BLaER1 treated with 17β-estradiol and CSF1 and Interleukin-3, amounts not matched to agents 10 nM and 100 nM (cell line): ENCODE data around the gene NUAK2.
A peak's percentile ranks its signal among the peaks of the same experiment; 100 is the strongest.
"Not testable (repeated sequence)": the region's sequence is repeated elsewhere in the genome, so short reads cannot be mapped to it uniquely, and the experiment has no call there.

Experiments
- H3K27ac ChIP-seq, 11 experiments: shearing (Covaris generic); formaldehyde crosslinking; 2 replicates each; pipeline ENCODE4 v1.8.1; 2022
- H3K27me3 ChIP-seq, 11 experiments: shearing (Covaris generic); formaldehyde crosslinking; 2 replicates each; pipeline ENCODE4 v1.8.1; 2022
- H3K36me3 ChIP-seq, 11 experiments: shearing (Covaris generic); formaldehyde crosslinking; 2 replicates each; pipeline ENCODE4 v1.8.1; 2022
- H3K4me1 ChIP-seq, 10 experiments: shearing (Covaris generic); formaldehyde crosslinking; 2 replicates each; pipeline ENCODE4 v1.8.1; 2022
- H3K4me2 ChIP-seq, 11 experiments: shearing (Covaris generic); formaldehyde crosslinking; 2 replicates each; pipeline ENCODE4 v1.8.1; 2022
- H3K4me3 ChIP-seq, 10 experiments: shearing (Covaris generic); formaldehyde crosslinking; 2 replicates each; pipeline ENCODE4 v1.8.1; 2022
- H3K9ac ChIP-seq, 11 experiments: shearing (Covaris generic); formaldehyde crosslinking; 2 replicates each; pipeline ENCODE4 v1.8.1; 2022
- H3K9me3 ChIP-seq, 11 experiments: shearing (Covaris generic); formaldehyde crosslinking; replicated peaks in 1 of 11; 2 replicates each; pipeline ENCODE4 v1.8.1; 2022
- H4K20me1 ChIP-seq, 11 experiments: shearing (Covaris generic); formaldehyde crosslinking; 2 replicates each; pipeline ENCODE4 v1.8.1; 2022
- Cebpa-rat ChIP-seq, 11 experiments: shearing (Covaris generic); IDR thresholded peaks; 2 replicates each; pipeline ENCODE4 v1.8.1; 2022

Gene NUAK2

GRCh38 chr1:205300149-205300548 is 21.4 kb downstream of the NUAK2 start:
- Histone ChIP-seq H3K27me3 (peaks cover 0 to 11% (median 6%) of the 10 kb centered on the region in 11 experiments; a peak in 9 of 22 replicates), H3K36me3 (peaks cover 0 to 20% (median 0%) of the 10 kb centered on the region in 11 experiments; a peak in 3 of 22 replicates), H3K27ac (no peak overlapping the region), H3K4me3 (no peak overlapping the region), H3K9me3 (no peaks in the 10 kb centered on the region), H4K20me1 (peaks cover 0 to 15% (median 0%) of the 10 kb centered on the region in 11 experiments; a peak in 3 of 22 replicates), H3K4me1 (peaks cover 16 to 43% (median 27%) of the 10 kb centered on the region in 10 experiments), H3K4me2 (peak overlapping the region in 2 of 11 experiments; percentile 11 to 26; a peak in 1 of 22 replicates), H3K9ac (no peak overlapping the region)
- no peak for TF ChIP-seq Cebpa-rat (IDR thresholded peaks at IDR 0.05)

DNA sequence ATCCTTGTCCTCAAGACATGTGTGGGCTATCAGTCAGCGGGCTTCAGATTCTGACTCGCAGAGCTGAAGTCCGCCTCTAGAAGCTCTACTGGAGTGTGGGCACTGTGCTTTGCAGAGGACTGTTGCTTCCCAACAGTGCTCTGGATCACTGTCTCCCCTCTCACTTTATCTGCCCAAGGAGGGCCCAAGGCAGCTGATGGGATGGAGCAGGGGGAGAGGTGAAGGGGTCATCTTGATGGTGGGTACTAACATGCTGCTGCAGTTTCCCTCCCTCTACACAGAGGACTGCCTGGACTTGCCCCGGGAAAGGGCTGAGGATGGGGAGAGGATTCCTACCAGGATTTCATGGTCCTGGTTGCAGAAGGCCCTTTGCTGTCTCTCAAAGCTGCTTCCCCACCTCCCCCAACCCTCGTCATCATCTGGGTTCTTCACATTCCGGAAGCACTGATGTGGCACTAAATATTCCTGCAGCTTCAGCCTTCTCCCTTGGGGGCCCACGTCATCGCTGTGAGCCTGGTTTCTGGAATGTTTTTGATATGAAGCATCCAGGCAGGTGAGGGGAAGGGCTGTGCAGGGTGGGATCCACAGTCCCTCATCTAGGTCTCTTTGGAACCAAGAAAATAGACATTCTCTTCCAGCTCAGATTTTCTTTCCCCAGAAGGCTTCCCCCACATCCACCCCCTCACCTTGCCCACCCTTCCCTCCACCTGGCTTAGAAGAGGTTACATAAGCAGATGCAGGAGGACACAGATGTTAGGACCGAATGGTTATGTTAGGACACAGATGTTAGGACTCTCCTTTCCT is 23.2 kb downstream of the NUAK2 start:
- H3K27ac ChIP-seq = no peak overlapping the region
- peaks cover 16 to 39% (median 24%) of the 10 kb centered on the region in 10 experiments for H3K4me1 ChIP-seq
- TF ChIP-seq Cebpa-rat (IDR thresholded peaks at IDR 0.05) = no peak
- peaks cover 0 to 14% (median 0%) of the 10 kb centered on the region in 11 experiments; a peak in 3 of 22 replicates for H4K20me1 ChIP-seq
- peak overlapping the region; percentile 9 to 56 (median 42); a peak in 21 of 22 replicates for H3K4me2 ChIP-seq
- H3K9ac ChIP-seq = no peak overlapping the region
- H3K9me3 ChIP-seq = no peaks in the 10 kb centered on the region
- peaks cover 1 to 24% (median 18%) of the 10 kb centered on the region in 11 experiments; a peak in 18 of 22 replicates for H3K27me3 ChIP-seq
- no peak overlapping the region for H3K4me3 ChIP-seq
- H3K36me3 ChIP-seq = peaks cover 0 to 5% (median 0%) of the 10 kb centered on the region in 11 experiments; a peak in 3 of 22 replicates

DNA sequence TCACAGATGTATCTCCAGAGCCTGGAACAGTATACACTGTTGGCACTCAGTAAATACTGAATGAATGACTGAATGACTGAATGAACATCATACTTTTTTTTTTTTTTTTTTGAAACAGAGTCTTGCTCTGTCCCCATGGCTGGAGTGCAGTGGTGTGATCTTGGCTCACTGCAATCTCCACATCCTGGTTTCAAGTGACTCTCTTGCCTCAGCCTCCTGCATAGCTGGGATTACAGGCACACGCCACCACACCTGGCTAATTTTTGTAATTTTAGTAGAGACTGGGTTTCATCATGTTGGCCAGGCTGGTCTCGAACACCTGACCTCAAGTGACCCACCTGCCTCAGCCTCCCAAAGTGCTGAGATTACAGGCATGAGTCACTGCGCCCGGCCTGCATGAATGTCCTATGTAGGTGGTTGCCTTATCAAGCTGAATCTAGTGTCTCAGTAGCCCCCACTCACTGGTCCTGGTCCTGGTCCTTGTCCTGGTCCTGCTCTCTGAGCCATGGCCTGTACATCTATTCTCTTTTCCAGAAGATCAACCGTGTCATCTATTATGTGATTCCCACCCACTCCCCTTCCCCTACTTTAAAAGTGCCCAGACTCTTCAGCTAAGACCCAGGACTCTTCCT is 23.9 kb downstream of the NUAK2 start:
- not testable (repeated sequence) for H3K36me3 ChIP-seq, H4K20me1 ChIP-seq, H3K9me3 ChIP-seq, H3K9ac ChIP-seq, H3K4me3 ChIP-seq, H3K27ac ChIP-seq
- Histone ChIP-seq H3K27me3 (peaks cover 4 to 31% (median 24%) of the 10 kb centered on the region in 11 experiments; a peak in 18 of 22 replicates), H3K4me2 (peak overlapping the region in 7 of 11 experiments; percentile 9 to 56 (median 46); a peak in 10 of 22 replicates), H3K4me1 (peaks cover 16 to 39% (median 24%) of the 10 kb centered on the region in 10 experiments)

DNA sequence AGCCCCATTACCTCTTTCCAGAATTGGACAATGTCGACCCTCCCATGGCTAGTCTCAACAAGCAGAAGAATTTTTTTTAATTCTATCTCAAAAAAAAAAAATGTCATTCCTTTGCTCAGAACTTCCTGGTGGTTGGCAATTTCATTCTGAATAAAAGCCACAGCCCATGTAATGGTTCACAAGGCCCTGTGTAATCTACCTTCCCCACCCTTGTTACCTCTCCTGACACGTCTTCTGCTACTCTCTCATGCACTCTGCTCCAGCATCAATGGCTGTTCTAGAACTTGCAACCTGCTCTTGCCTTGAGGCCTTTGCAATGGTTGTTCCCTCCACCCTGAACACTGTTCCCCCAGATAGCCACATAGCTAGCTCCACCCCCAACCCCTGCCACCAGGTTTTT is 25.4 kb downstream of the NUAK2 start:
- peaks cover 0 to 8% (median 0%) of the 10 kb centered on the region in 11 experiments; a peak in 1 of 22 replicates for H4K20me1 ChIP-seq
- no peak overlapping the region for H3K4me2 ChIP-seq
- H3K36me3 ChIP-seq = no peaks in the 10 kb centered on the region
- H3K9ac ChIP-seq = no peak overlapping the region
- H3K27ac ChIP-seq = no peak overlapping the region
- H3K27me3 ChIP-seq = peaks cover 15 to 45% (median 34%) of the 10 kb centered on the region in 11 experiments; a peak in 20 of 22 replicates
- peaks cover 14 to 43% (median 26%) of the 10 kb centered on the region in 10 experiments for H3K4me1 ChIP-seq
- no peak for TF ChIP-seq Cebpa-rat (IDR thresholded peaks at IDR 0.05)
- no peak overlapping the region for H3K4me3 ChIP-seq
- no peaks in the 10 kb centered on the region for H3K9me3 ChIP-seq

- H3K4me2 ChIP-seq = peak overlapping the region in 5 of 11 experiments; percentile 12 to 53 (median 42); a peak in 5 of 22 replicates
- no peaks in the 10 kb centered on the region for H3K9me3 ChIP-seq
- H3K4me1 ChIP-seq = peaks cover 10 to 39% (median 21%) of the 10 kb centered on the region in 10 experiments; a peak in 18 of 20 replicates
- H3K9ac ChIP-seq = no peak overlapping the region
- H4K20me1 ChIP-seq = peaks cover 0 to 8% (median 0%) of the 10 kb centered on the region in 11 experiments; a peak in 1 of 22 replicates
- no peak overlapping the region for H3K4me3 ChIP-seq
- TF ChIP-seq Cebpa-rat (IDR thresholded peaks at IDR 0.05) = no peak
- H3K27me3 ChIP-seq = peaks cover 18 to 54% (median 37%) of the 10 kb centered on the region in 11 experiments; a peak in 20 of 22 replicates
- H3K27ac ChIP-seq = no peak overlapping the region
- H3K36me3 ChIP-seq = no peaks in the 10 kb centered on the region
Measured at GRCh38 chr1:205294934-205295333, 26.6 kb downstream of the NUAK2 start.

- no peak overlapping the region for H3K9ac ChIP-seq
- H3K9me3 ChIP-seq = no peaks in the 10 kb centered on the region
- peaks cover 11 to 40% (median 20%) of the 10 kb centered on the region in 10 experiments for H3K4me1 ChIP-seq
- H3K4me3 ChIP-seq = no peak overlapping the region
- peaks cover 0 to 8% (median 0%) of the 10 kb centered on the region in 11 experiments; a peak in 1 of 22 replicates for H4K20me1 ChIP-seq
- peaks cover 24 to 58% (median 40%) of the 10 kb centered on the region in 11 experiments; a peak in 20 of 22 replicates for H3K27me3 ChIP-seq
- TF ChIP-seq Cebpa-rat (IDR thresholded peaks at IDR 0.05) = no peak
- no peak overlapping the region for H3K27ac ChIP-seq
- no peaks in the 10 kb centered on the region for H3K36me3 ChIP-seq
- peak overlapping the region in 7 of 11 experiments; percentile 2 to 53 (median 20); a peak in 8 of 22 replicates for H3K4me2 ChIP-seq
Measured at GRCh38 chr1:205294175-205294917, 27.2 kb downstream of the NUAK2 start.

GRCh38 chr1:205293350-205294074 is 28.0 kb downstream of the NUAK2 start:
- no peak overlapping the region for H3K4me2 ChIP-seq
- no peak for TF ChIP-seq Cebpa-rat (IDR thresholded peaks at IDR 0.05)
- peaks cover 16 to 43% (median 23%) of the 10 kb centered on the region in 10 experiments for H3K4me1 ChIP-seq
- H3K9me3 ChIP-seq = no peaks in the 10 kb centered on the region
- H3K9ac ChIP-seq = no peak overlapping the region
- peaks cover 0 to 8% (median 0%) of the 10 kb centered on the region in 11 experiments; a peak in 2 of 22 replicates for H4K20me1 ChIP-seq
- no peak overlapping the region for H3K27ac ChIP-seq
- H3K4me3 ChIP-seq = no peak overlapping the region
- peaks cover 27 to 62% (median 41%) of the 10 kb centered on the region in 11 experiments; a peak in 20 of 22 replicates for H3K27me3 ChIP-seq
- H3K36me3 ChIP-seq = no peaks in the 10 kb centered on the region

DNA sequence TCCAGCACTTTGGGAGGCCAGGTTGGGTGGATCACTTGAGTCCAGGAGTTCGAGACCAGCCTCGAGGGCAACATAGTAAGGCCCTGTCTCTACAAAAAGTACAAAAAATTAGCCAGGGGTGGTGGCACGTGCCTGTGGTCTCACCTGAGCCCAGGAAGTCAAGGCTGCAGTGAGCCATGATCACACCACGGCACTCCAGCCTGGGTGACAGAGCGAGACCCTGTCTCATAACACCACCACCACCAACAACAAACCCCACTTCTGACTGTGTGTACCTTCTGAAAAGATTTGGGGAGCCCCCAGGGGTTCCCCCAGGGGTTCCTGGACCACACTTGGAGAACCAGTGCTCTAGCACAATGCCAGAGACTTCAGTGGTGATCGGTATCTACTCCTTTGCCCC is 29.9 kb downstream of the NUAK2 start:
- TF ChIP-seq Cebpa-rat (IDR thresholded peaks at IDR 0.05) = no peak
- H3K36me3 ChIP-seq = no peaks in the 10 kb centered on the region
- no peak overlapping the region for H3K27ac ChIP-seq
- peaks cover 0 to 22% (median 7%) of the 10 kb centered on the region in 11 experiments; a peak in 10 of 22 replicates for H4K20me1 ChIP-seq
- H3K9ac ChIP-seq = no peak overlapping the region
- no peaks in the 10 kb centered on the region for H3K9me3 ChIP-seq
- H3K4me2 ChIP-seq = peak overlapping the region in 3 of 11 experiments; percentile 18 to 33 (median 26); a peak in 3 of 22 replicates
- H3K4me1 ChIP-seq = peaks cover 26 to 51% (median 34%) of the 10 kb centered on the region in 10 experiments
- H3K27me3 ChIP-seq = peaks cover 27 to 69% (median 41%) of the 10 kb centered on the region in 11 experiments; a peak in 20 of 22 replicates
- no peak overlapping the region for H3K4me3 ChIP-seq
